H4 (cell line): ENCODE data around the gene FUBP3. TPM values are rescaled to one million over a fixed set of nuclear protein-coding genes. Genes with fewer than 3 reads are reported as not detected.

Experiments
- DNase-seq: peaks from one replicate; pipeline ENCODE4 v3.0.0-alpha.2; 2015; ENCODE audit warnings: low spot score
- total RNA-seq: library from RNA; depleted of rRNA; stranded (reverse); fragments of >200 nt; shearing (Covaris generic); gene quantifications from 2 replicates; pipeline ENCODE4 v1.2.3, GENCODE V29; 2014

The FUBP3 gene
- total RNA-seq, 1 experiment from 2014 or later = 36.0 TPM

- DNase-seq = no peak
Measured at GRCh38 chr9:130634191-130634768, 54.9 kb downstream of the FUBP3 start.

- no peak for DNase-seq
Measured at GRCh38 chr9:130634801-130635200, 55.4 kb downstream of the FUBP3 start.

- DNase-seq = no peak
Measured at GRCh38 chr9:130635306-130635705, 55.9 kb downstream of the FUBP3 start.

- no peak for DNase-seq
Measured at GRCh38 chr9:130635721-130636647, 56.6 kb downstream of the FUBP3 start.

- no peak for DNase-seq
Measured at GRCh38 chr9:130636648-130637020, 57.3 kb downstream of the FUBP3 start.

GRCh38 chr9:130638284-130639123, 59.1 kb downstream of the FUBP3 start:
- no peak for DNase-seq

- DNase-seq = no peak
Measured at GRCh38 chr9:130639124-130639765, 59.9 kb downstream of the FUBP3 start.

- DNase-seq = no peak
Measured at GRCh38 chr9:130639866-130640555, 60.6 kb downstream of the FUBP3 start.

- no peak for DNase-seq
Measured at GRCh38 chr9:130640681-130641080, 61.3 kb downstream of the FUBP3 start.

- DNase-seq = no peak
Measured at GRCh38 chr9:130642926-130643325, 63.5 kb downstream of the FUBP3 start.

- DNase-seq = no peak
Measured at GRCh38 chr9:130651221-130651620, 71.8 kb downstream of the FUBP3 start.

- DNase-seq = no peak
Measured at GRCh38 chr9:130651752-130652151, 72.4 kb downstream of the FUBP3 start.

GRCh38 chr9:130654879-130655278, 75.5 kb downstream of the FUBP3 start:
- no peak for DNase-seq

GRCh38 chr9:130658893-130659698, 79.7 kb downstream of the FUBP3 start:
- no peak for DNase-seq

- no peak for DNase-seq
Measured at GRCh38 chr9:130659699-130660248, 80.4 kb downstream of the FUBP3 start.

GRCh38 chr9:130660326-130660682, 80.9 kb downstream of the FUBP3 start:
- DNase-seq = no peak

- no peak for DNase-seq
Measured at GRCh38 chr9:130660683-130661450, 81.5 kb downstream of the FUBP3 start.

GRCh38 chr9:130661451-130662098, 82.2 kb downstream of the FUBP3 start:
- DNase-seq = no peak
